Keratinocyte (primary cell): ENCODE results near the gene PATE4. TPM values are rescaled to one million over a fixed set of nuclear protein-coding genes. Genes with fewer than 3 reads are reported as not detected.

ENCODE experiments used
- DNase-seq: peaks from one replicate; pipeline ENCODE4 v3.0.0-alpha.2; 2011; ENCODE audit warnings: low read depth, missing footprints, low spot score
- FAIRE-seq: peaks from 2 replicates; lab custom pipeline; 2011; peaks lifted over from hg19 to GRCh38; lab: Jason Lieb, UNC
- H2AFZ ChIP-seq: 2 replicates; pipeline ENCODE4 v1.6.0; 2012; ENCODE audit warnings: low read length, control low read depth, inconsistent platforms; ENCODE audit not compliant: control insufficient read depth
- H3K27ac ChIP-seq: 2 replicates; pipeline ENCODE4 v1.5.1; 2011; ENCODE audit warnings: low read length; ENCODE audit not compliant: control insufficient read depth, insufficient read depth
- H3K27me3 ChIP-seq: 3 replicates; pipeline ENCODE4 v1.6.0; 2011; ENCODE audit warnings: low read length; ENCODE audit not compliant: control insufficient read depth, insufficient read depth; ENCODE audit errors: extremely low read depth
- H3K36me3 ChIP-seq, 2 experiments: 2 replicates in 1 of 2; 3 replicates in 1 of 2; pipeline ENCODE4 v1.5.1; 2011; ENCODE audit warnings: low read length in 2 of 2, mild to moderate bottlenecking in 1 of 2; ENCODE audit not compliant: control insufficient read depth in 2 of 2, insufficient read depth in 2 of 2; ENCODE audit errors: extremely low read depth in 1 of 2
- H3K4me1 ChIP-seq: 3 replicates; pipeline ENCODE4 v1.5.1; 2011; ENCODE audit warnings: low read length; ENCODE audit not compliant: control insufficient read depth, insufficient read depth; ENCODE audit errors: extremely low read depth
- H3K4me2 ChIP-seq: 3 replicates; pipeline ENCODE4 v1.6.0; 2011; ENCODE audit warnings: low read depth, low read length; ENCODE audit not compliant: control insufficient read depth, insufficient read depth; ENCODE audit errors: extremely low read depth
- H3K4me3 ChIP-seq, 3 experiments: fragments of 200-600 bp in 1 of 3; sonication (generic) in 1 of 3; 2 replicates in 2 of 3; 3 replicates in 1 of 3; pipeline ENCODE4 v1.5.1; 2011 to 2016; ENCODE audit warnings: low read length in 3 of 3, mild to moderate bottlenecking in 3 of 3, control low read depth in 2 of 3, inconsistent platforms in 1 of 3, low read depth in 1 of 3, mixed read lengths in 1 of 3, mixed run types in 1 of 3, moderate library complexity in 1 of 3; ENCODE audit not compliant: control insufficient read depth in 2 of 3, insufficient read depth in 2 of 3; ENCODE audit errors: extremely low read depth in 1 of 3
- H3K79me2 ChIP-seq: 2 replicates; pipeline ENCODE4 v1.6.0; 2012; ENCODE audit warnings: low read length; ENCODE audit not compliant: control insufficient read depth, insufficient read depth
- H3K9ac ChIP-seq: 3 replicates; pipeline ENCODE4 v1.6.0; 2011; ENCODE audit warnings: low read length; ENCODE audit not compliant: control insufficient read depth, insufficient read depth; ENCODE audit errors: extremely low read depth
- H3K9me1 ChIP-seq: 3 replicates; pipeline ENCODE4 v1.6.0; 2011; ENCODE audit warnings: low read length; ENCODE audit not compliant: control insufficient read depth, insufficient read depth; ENCODE audit errors: extremely low read depth
- H3K9me3 ChIP-seq: 2 replicates; pipeline ENCODE4 v1.5.1; 2012; ENCODE audit warnings: low read depth, low read length; ENCODE audit not compliant: control insufficient read depth
- H4K20me1 ChIP-seq: 3 replicates; pipeline ENCODE4 v1.6.0; 2011; ENCODE audit warnings: low read length; ENCODE audit not compliant: control insufficient read depth, insufficient read depth; ENCODE audit errors: extremely low read depth
- CTCF ChIP-seq, 3 experiments: IDR thresholded peaks in 1 of 3; conservative IDR thresholded peaks in 1 of 3; optimal IDR thresholded peaks in 1 of 3; 2 replicates in 2 of 3; 3 replicates in 1 of 3; pipeline versions ENCODE3 to v1.5.1; 2011; ENCODE audit warnings: low read length in 3 of 3, mild to moderate bottlenecking in 3 of 3, moderate library complexity in 2 of 3, control low read depth in 1 of 3, inconsistent platforms in 1 of 3; ENCODE audit not compliant: insufficient read depth in 2 of 3; ENCODE audit errors: extremely low read depth in 1 of 3
- EZH2 ChIP-seq: IDR thresholded peaks from one replicate; pipeline ENCODE4 v1.6.1; 2012; ENCODE audit warnings: inconsistent platforms, mild to moderate bottlenecking, low read length, moderate library complexity
- dilution Hi-C: fragments of 300-500 bp; cut with MboI; formaldehyde crosslinking; loops from one replicate; pipeline ENCODE4 v1.7.0; 2020; ENCODE audit warnings: low sequenced_read_pairs; ENCODE audit not compliant: extremely low pct_ligation_motif_present
- polyA minus RNA-seq, 3 experiments: library from RNA; depleted of rRNA, polyadenylated mRNA; stranded (reverse); fragments of >200 nt; gene quantifications; 1 replicate in 1 of 3; 2 replicates in 1 of 3; 3 replicates in 1 of 3; pipeline ENCODE4 v1.2.3, GENCODE V29; 2011
- polyA plus RNA-seq, 5 experiments: library from polyadenylated mRNA; depleted of rRNA in 3 of 5; stranded (reverse) in 3 of 5; stranded (forward) in 1 of 5; unstranded in 1 of 5; fragments of >200 nt; gene quantifications; 1 replicate in 1 of 5; 2 replicates in 3 of 5; 3 replicates in 1 of 5; pipeline versions ENCODE4 v1.2.1 to v1.2.3, GENCODE V29; 2011 to 2012; ENCODE audit warnings: missing spikeins in 2 of 5, low read depth in 1 of 5, low replicate concordance in 1 of 5

PATE4 gene
- not detected in 3 replicates for polyA plus RNA-seq
- not detected for polyA plus RNA-seq (2011; ENCODE audit: low read depth)
- polyA plus RNA-seq (2011; cell fraction: cytosol; rRNA removed), result not detected in 2 replicates
- polyA plus RNA-seq (2011; cell fraction: nucleus; rRNA removed), result not detected in 2 replicates
- polyA plus RNA-seq (2012; ENCODE audit: low replicate concordance), result not detected in 2 replicates
- not detected in 3 replicates for polyA minus RNA-seq
- not detected for polyA minus RNA-seq (2011; cell fraction: cytosol; rRNA and poly(A)+ RNA removed)
- not detected in 2 replicates for polyA minus RNA-seq (2011; cell fraction: nucleus; rRNA and poly(A)+ RNA removed)

GRCh38 chr11:125833016-125833415 is at the start of gene PATE4:
Gene PATE4, plus strand, starts transcription at chr11:125833316. Its CDS starts 44 bp downstream, at chr11:125833360.
- H3K27me3 ChIP-seq, result no peaks in the 10 kb centered on the region
- no peaks in the 10 kb centered on the region for H3K9me1 ChIP-seq
- no peaks in the 10 kb centered on the region for H3K9me3 ChIP-seq
- FAIRE-seq (no peak), DNase-seq (no peak)
- dilution Hi-C loops, result no loop called here
- no peak within 1 kb of the TSS for H3K4me3 ChIP-seq
- no peaks in the 10 kb centered on the region for H4K20me1 ChIP-seq
- TF ChIP-seq EZH2 (no peak), CTCF (optimal IDR thresholded peaks at IDR 0.05 in 1 of 3, IDR thresholded peaks at IDR 0.05 in 1 of 3, conservative IDR thresholded peaks at IDR 0.05 in 1 of 3; ENCODE audit: extremely low read depth in 1 of 3, insufficient read depth in 2 of 3, low read length in 3 of 3) (no peak)
- no peak within 1 kb of the TSS for H3K4me2 ChIP-seq
- H3K36me3 ChIP-seq, result no peaks in the 10 kb centered on the region
- no peaks in the 10 kb centered on the region for H3K79me2 ChIP-seq
- no peaks in the 10 kb centered on the region for H3K4me1 ChIP-seq
- H3K27ac ChIP-seq, result no peak within 1 kb of the TSS
- H2AFZ ChIP-seq, result no peak within 1 kb of the TSS
- no peak within 1 kb of the TSS for H3K9ac ChIP-seq

- FAIRE-seq (no peak), DNase-seq (no peak)
- Histone ChIP-seq H3K27ac (no peak overlapping the region), H3K27me3 (no peaks in the 10 kb centered on the region), H3K36me3 (no peaks in the 10 kb centered on the region), H3K4me1 (no peaks in the 10 kb centered on the region), H2AFZ (no peak overlapping the region), H3K4me3 (no peak overlapping the region), H3K9me3 (no peaks in the 10 kb centered on the region), H3K4me2 (no peak overlapping the region), H3K9ac (no peak overlapping the region), H3K79me2 (no peaks in the 10 kb centered on the region), H3K9me1 (no peaks in the 10 kb centered on the region), H4K20me1 (no peaks in the 10 kb centered on the region)
- dilution Hi-C loops, result no loop called here
- no peak for TF ChIP-seq CTCF (optimal IDR thresholded peaks at IDR 0.05 in 1 of 3, IDR thresholded peaks at IDR 0.05 in 1 of 3, conservative IDR thresholded peaks at IDR 0.05 in 1 of 3; ENCODE audit: extremely low read depth in 1 of 3, insufficient read depth in 2 of 3, low read length in 3 of 3)
- TF ChIP-seq EZH2, result no peak
Observed at GRCh38 chr11:125784678-125785077, 48.4 kb upstream of the PATE4 start.
